ENCODE results near the gene RFX2.

The RFX2 gene

GRCh38 chr19:6061376-6062130, 48.7 kb downstream of the RFX2 start:
- no peak for DNase-seq (ENCODE audit: low read depth in 4 of 4, low spot score in 1 of 4)

- DNase-seq (ENCODE audit: low read depth in 4 of 4, low spot score in 1 of 4) = peak in 2 of 4 experiments; percentile 16 to 33
Observed at GRCh38 chr19:6060600-6061375, 49.5 kb downstream of the RFX2 start.

GRCh38 chr19:6059988-6060599, 50.2 kb downstream of the RFX2 start:
- no peak for DNase-seq (ENCODE audit: low read depth in 4 of 4, low spot score in 1 of 4)

- DNase-seq (ENCODE audit: low read depth in 4 of 4, low spot score in 1 of 4) = no peak
Observed at GRCh38 chr19:6059396-6059947, 50.8 kb downstream of the RFX2 start.

GRCh38 chr19:6058518-6059201, 51.6 kb downstream of the RFX2 start:
- no peak for DNase-seq (ENCODE audit: low read depth in 4 of 4, low spot score in 1 of 4)

GRCh38 chr19:6057651-6058517, 52.4 kb downstream of the RFX2 start:
- no peak for DNase-seq (ENCODE audit: low read depth in 4 of 4, low spot score in 1 of 4)

GRCh38 chr19:6056801-6057650, 53.3 kb downstream of the RFX2 start:
- no peak for DNase-seq (ENCODE audit: low read depth in 4 of 4, low spot score in 1 of 4)

- no peak for DNase-seq (ENCODE audit: low read depth in 4 of 4, low spot score in 1 of 4)
Observed at GRCh38 chr19:6056282-6056741, 54.0 kb downstream of the RFX2 start.

GRCh38 chr19:6055013-6055795, 55.1 kb downstream of the RFX2 start:
- DNase-seq (ENCODE audit: low read depth in 4 of 4, low spot score in 1 of 4) = no peak

- DNase-seq (ENCODE audit: low read depth in 4 of 4, low spot score in 1 of 4) = peak; percentile 54 to 65 (median 62)
Observed at GRCh38 chr19:6048793-6049405, 61.4 kb downstream of the RFX2 start.

GRCh38 chr19:6048348-6048747, 62.0 kb downstream of the RFX2 start:
- no peak for DNase-seq (ENCODE audit: low read depth in 4 of 4, low spot score in 1 of 4)

- no peak for DNase-seq (ENCODE audit: low read depth in 4 of 4, low spot score in 1 of 4)
Observed at GRCh38 chr19:6047741-6048251, 62.5 kb downstream of the RFX2 start.

- no peak for DNase-seq (ENCODE audit: low read depth in 4 of 4, low spot score in 1 of 4)
Observed at GRCh38 chr19:6047256-6047655, 63.0 kb downstream of the RFX2 start.

GRCh38 chr19:6045108-6045507, 65.2 kb downstream of the RFX2 start:
- no peak for DNase-seq (ENCODE audit: low read depth in 4 of 4, low spot score in 1 of 4)

- DNase-seq (ENCODE audit: low read depth in 4 of 4, low spot score in 1 of 4) = no peak
Observed at GRCh38 chr19:6044056-6044805, 66.1 kb downstream of the RFX2 start.

- DNase-seq (ENCODE audit: low read depth in 4 of 4, low spot score in 1 of 4) = no peak
Observed at GRCh38 chr19:6042776-6043726, 67.2 kb downstream of the RFX2 start.
